ENCODE measurements around the gene TTN.

Gene TTN

GRCh38 chr2:178542161-178542560 is 265.1 kb downstream of the TTN start:
- H3K9me3 ChIP-seq (ENCODE audit: insufficient read depth, low read depth, low read length), result no peaks in the 10 kb centered on the region
- H3K36me3 ChIP-seq (ENCODE audit: insufficient read depth, low read length), result no peaks in the 10 kb centered on the region
- H3F3A ChIP-seq (ENCODE audit: low read depth), result no peaks in the 10 kb centered on the region
- H3K27me3 ChIP-seq (ENCODE audit: insufficient read depth, low read length, poor library complexity, severe bottlenecking), result no peaks in the 10 kb centered on the region
- no peak for TF ChIP-seq EZH2phosphoT487 (IDR thresholded peaks at IDR 0.05; ENCODE audit: borderline replicate concordance)
- TF ChIP-seq CTCF (conservative IDR thresholded peaks at IDR 0.05; ENCODE audit: low read length), result no peak
- no peaks in the 10 kb centered on the region for H3K9me2 ChIP-seq (replicated peaks; ENCODE audit: low read depth, low read length)
- H3K9ac ChIP-seq (ENCODE audit: low read depth, low read length, poor library complexity, severe bottlenecking), result no peak overlapping the region
- no peaks in the 10 kb centered on the region for H3K4me1 ChIP-seq (ENCODE audit: insufficient read depth, low read length, poor library complexity, severe bottlenecking)
- H3K4me3 ChIP-seq (ENCODE audit: low read length, poor library complexity, severe bottlenecking), result no peak overlapping the region
- H3K4me2 ChIP-seq (ENCODE audit: low read depth, low read length, poor library complexity, severe bottlenecking), result no peak overlapping the region
- no peaks in the 10 kb centered on the region for H4K20me1 ChIP-seq (ENCODE audit: insufficient read depth, low read length, poor library complexity, severe bottlenecking)
- H2AFZ ChIP-seq (ENCODE audit: low read length), result no peak overlapping the region
- H3K79me2 ChIP-seq (ENCODE audit: insufficient read depth, low read length), result no peaks in the 10 kb centered on the region

GRCh38 chr2:178536037-178536436 is 271.2 kb downstream of the TTN start:
- no peaks in the 10 kb centered on the region for H3K79me2 ChIP-seq (ENCODE audit: insufficient read depth, low read length)
- TF ChIP-seq EZH2phosphoT487 (IDR thresholded peaks at IDR 0.05; ENCODE audit: borderline replicate concordance) (no peak), CTCF (conservative IDR thresholded peaks at IDR 0.05; ENCODE audit: low read length) (no peak)
- H3K9ac ChIP-seq (ENCODE audit: low read depth, low read length, poor library complexity, severe bottlenecking), result no peak overlapping the region
- H2AFZ ChIP-seq (ENCODE audit: low read length), result no peak overlapping the region
- H3F3A ChIP-seq (ENCODE audit: low read depth), result no peaks in the 10 kb centered on the region
- no peaks in the 10 kb centered on the region for H4K20me1 ChIP-seq (ENCODE audit: insufficient read depth, low read length, poor library complexity, severe bottlenecking)
- H3K4me2 ChIP-seq (ENCODE audit: low read depth, low read length, poor library complexity, severe bottlenecking), result no peak overlapping the region
- H3K4me1 ChIP-seq (ENCODE audit: insufficient read depth, low read length, poor library complexity, severe bottlenecking), result no peaks in the 10 kb centered on the region
- no peaks in the 10 kb centered on the region for H3K36me3 ChIP-seq (ENCODE audit: insufficient read depth, low read length)
- no peaks in the 10 kb centered on the region for H3K9me2 ChIP-seq (replicated peaks; ENCODE audit: low read depth, low read length)
- no peaks in the 10 kb centered on the region for H3K27me3 ChIP-seq (ENCODE audit: insufficient read depth, low read length, poor library complexity, severe bottlenecking)
- no peak overlapping the region for H3K4me3 ChIP-seq (ENCODE audit: low read length, poor library complexity, severe bottlenecking)
- H3K9me3 ChIP-seq (ENCODE audit: insufficient read depth, low read depth, low read length), result no peaks in the 10 kb centered on the region

- no peaks in the 10 kb centered on the region for H3K9me2 ChIP-seq (replicated peaks; ENCODE audit: low read depth, low read length)
- H4K20me1 ChIP-seq (ENCODE audit: insufficient read depth, low read length, poor library complexity, severe bottlenecking), result no peaks in the 10 kb centered on the region
- H3K9me3 ChIP-seq (ENCODE audit: insufficient read depth, low read depth, low read length), result no peaks in the 10 kb centered on the region
- no peaks in the 10 kb centered on the region for H3K27me3 ChIP-seq (ENCODE audit: insufficient read depth, low read length, poor library complexity, severe bottlenecking)
- H3K79me2 ChIP-seq (ENCODE audit: insufficient read depth, low read length), result no peaks in the 10 kb centered on the region
- H3K4me1 ChIP-seq (ENCODE audit: insufficient read depth, low read length, poor library complexity, severe bottlenecking), result no peaks in the 10 kb centered on the region
- no peak overlapping the region for H3K4me2 ChIP-seq (ENCODE audit: low read depth, low read length, poor library complexity, severe bottlenecking)
- H3F3A ChIP-seq (ENCODE audit: low read depth), result no peaks in the 10 kb centered on the region
- no peak overlapping the region for H2AFZ ChIP-seq (ENCODE audit: low read length)
- H3K36me3 ChIP-seq (ENCODE audit: insufficient read depth, low read length), result no peaks in the 10 kb centered on the region
- no peak for TF ChIP-seq CTCF (conservative IDR thresholded peaks at IDR 0.05; ENCODE audit: low read length)
- TF ChIP-seq EZH2phosphoT487 (IDR thresholded peaks at IDR 0.05; ENCODE audit: borderline replicate concordance), result no peak
- no peak overlapping the region for H3K9ac ChIP-seq (ENCODE audit: low read depth, low read length, poor library complexity, severe bottlenecking)
- H3K4me3 ChIP-seq (ENCODE audit: low read length, poor library complexity, severe bottlenecking), result no peak overlapping the region
These were observed 276.1 kb downstream of the TTN start for GRCh38 chr2:178531168-178531567.
